SK-N-SH treated with all-trans-retinoic acid at 6 μM for 48 hours (cell line): ENCODE data around the gene C4B.
"Not testable (repeated sequence)": the region's sequence is repeated elsewhere in the genome, so short reads cannot be mapped to it uniquely, and the experiment has no call there.

Experiments
- ATAC-seq: fragments of 200-7000 bp; cut with Tn5 transposase; 3 replicates; pipeline ENCODE4 v1.9.1; 2020; ENCODE audit warnings: mild to moderate bottlenecking, moderate library complexity

C4B gene

GRCh38 chr6:32009537-32009936 is 5.1 kb upstream of the C4B start:
- ATAC-seq = not testable (repeated sequence)

DNA sequence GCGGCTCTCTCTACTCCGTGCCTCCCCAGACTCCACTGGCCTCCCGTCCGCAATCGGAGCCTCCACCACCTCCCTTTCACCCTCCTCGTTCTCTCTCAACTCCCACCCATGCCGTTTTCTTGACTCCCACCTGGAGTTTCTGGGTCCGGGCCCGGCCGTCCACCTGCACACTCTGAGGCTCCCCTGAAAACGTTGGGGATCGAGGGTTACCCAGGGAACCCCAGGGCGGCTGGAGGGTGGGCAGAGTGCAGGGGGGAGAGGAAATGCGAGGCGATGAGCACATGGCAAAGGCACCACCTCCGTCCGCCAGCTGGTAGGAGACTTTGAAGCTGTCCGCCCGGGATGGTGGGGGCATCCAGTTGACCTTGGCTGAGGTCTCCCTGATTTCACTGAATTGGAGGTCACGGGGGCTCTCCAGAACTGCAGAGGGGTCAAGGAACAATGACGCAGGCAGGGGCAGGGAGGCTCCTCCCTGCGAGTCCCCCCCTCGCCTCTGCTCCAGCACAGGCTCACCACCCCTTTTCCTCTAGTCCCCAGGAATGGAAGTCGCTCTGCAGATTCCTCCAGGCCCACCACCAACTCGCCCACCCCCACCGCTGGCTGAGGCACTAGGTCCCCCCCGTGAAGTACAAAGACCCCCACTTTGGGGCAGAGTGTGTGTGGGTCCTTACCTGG is 3.6 kb upstream of the C4B start:
- ATAC-seq = not testable (repeated sequence)

GRCh38 chr6:32012941-32013617 is 1.5 kb upstream of the C4B start:
- ATAC-seq = not testable (repeated sequence)

DNA sequence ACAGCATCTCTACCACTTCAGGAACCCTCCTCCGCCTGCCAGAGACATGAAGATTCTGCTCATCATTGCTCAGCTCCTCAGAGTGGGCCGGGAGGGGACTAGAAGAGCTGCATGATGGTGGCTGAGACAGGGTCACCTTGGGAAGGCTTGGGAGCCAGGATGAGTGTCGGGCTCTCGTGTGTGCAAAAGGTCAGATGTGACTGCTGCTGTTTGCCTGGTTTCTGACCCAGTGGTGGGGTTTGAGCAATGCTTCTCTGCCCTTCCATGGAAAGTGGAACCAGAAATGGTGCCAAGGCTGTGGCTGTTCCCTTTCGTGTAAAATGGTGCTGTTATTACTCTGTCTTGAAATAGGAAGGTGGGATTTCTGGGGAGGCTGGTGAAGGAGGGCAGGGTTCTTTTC is 857 bp upstream of the C4B start:
- ATAC-seq = not testable (repeated sequence)

DNA sequence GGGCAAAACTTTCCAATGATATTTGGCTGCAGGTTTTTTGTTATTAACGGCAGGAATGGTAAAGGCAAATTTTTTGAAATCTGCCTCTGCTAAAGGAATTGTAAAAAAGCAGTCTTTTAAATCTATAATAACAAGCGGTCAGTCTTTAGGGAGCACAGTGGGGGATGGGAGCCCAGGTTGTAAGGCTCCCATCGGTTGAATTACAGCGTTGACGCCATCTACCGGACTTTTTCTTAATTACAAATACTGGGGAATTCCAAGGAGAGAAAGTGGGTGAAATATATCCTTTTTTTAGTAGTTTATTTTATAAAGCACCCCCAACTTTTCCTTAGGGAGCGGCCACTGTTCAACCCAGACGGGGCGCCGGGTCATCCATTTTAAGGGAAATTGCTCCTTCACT is 7.5 kb downstream of the C4B start:
- ATAC-seq = 0 out of 3 replicates have a peak, but pooled peaks have one; percentile 40

- ATAC-seq = not testable (repeated sequence)
Observed at GRCh38 chr6:32028631-32029030, 14.0 kb downstream of the C4B start.

- ATAC-seq = not testable (repeated sequence)
Observed at GRCh38 chr6:32029553-32029952, 15.0 kb downstream of the C4B start.

- ATAC-seq = not testable (repeated sequence)
Observed at GRCh38 chr6:32035283-32036013, 20.9 kb downstream of the C4B start.

DNA sequence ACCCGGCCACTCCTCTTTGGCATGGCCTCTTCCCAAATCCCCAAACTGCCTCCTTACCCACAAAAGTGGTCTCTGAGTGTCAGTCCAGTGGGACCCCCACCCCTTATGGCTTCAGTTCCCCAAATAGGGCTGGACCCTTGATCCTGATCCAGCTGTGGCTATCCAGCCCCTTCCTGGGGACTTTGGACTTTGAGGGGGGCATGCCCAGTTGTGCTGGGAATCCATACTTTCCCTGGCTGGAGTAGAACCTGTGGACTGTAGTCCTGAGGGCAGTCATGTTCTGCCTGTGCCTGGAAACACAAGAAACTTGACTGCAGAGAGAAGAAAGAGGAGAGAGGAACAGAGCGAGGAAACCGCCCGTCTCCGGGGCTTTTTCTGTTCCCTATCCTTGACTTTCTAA is 22.5 kb downstream of the C4B start:
- not testable (repeated sequence) for ATAC-seq

- ATAC-seq = not testable (repeated sequence)
Observed at GRCh38 chr6:32037598-32038524, 23.3 kb downstream of the C4B start, which contains the start of gene CYP21A2. CYP21A2 (plus strand) TSS chr6:32038415; CDS start chr6:32038423, 8 bp downstream.

DNA sequence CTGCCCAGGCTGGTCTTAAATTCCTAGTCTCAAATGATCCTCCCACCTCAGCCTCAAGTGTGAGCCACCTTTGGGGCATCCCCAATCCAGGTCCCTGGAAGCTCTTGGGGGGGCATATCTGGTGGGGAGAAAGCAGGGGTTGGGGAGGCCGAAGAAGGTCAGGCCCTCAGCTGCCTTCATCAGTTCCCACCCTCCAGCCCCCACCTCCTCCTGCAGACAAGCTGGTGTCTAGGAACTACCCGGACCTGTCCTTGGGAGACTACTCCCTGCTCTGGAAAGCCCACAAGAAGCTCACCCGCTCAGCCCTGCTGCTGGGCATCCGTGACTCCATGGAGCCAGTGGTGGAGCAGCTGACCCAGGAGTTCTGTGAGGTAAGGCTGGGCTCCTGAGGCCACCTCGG is 24.3 kb downstream of the C4B start:
- ATAC-seq = not testable (repeated sequence)

- not testable (repeated sequence) for ATAC-seq
Observed at GRCh38 chr6:32039321-32040274, 25.0 kb downstream of the C4B start.

DNA sequence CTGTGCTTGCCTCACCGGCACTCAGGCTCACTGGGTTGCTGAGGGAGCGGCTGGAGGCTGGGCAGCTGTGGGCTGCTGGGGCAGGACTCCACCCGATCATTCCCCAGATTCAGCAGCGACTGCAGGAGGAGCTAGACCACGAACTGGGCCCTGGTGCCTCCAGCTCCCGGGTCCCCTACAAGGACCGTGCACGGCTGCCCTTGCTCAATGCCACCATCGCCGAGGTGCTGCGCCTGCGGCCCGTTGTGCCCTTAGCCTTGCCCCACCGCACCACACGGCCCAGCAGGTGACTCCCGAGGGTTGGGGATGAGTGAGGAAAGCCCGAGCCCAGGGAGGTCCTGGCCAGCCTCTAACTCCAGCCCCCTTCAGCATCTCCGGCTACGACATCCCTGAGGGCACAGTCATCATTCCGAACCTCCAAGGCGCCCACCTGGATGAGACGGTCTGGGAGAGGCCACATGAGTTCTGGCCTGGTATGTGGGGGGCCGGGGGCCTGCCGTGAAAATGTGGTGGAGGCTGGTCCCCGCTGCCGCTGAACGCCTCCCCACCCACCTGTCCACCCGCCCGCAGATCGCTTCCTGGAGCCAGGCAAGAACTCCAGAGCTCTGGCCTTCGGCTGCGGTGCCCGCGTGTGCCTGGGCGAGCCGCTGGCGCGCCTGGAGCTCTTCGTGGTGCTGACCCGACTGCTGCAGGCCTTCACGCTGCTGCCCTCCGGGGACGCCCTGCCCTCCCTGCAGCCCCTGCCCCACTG is 25.9 kb downstream of the C4B start:
- ATAC-seq = peak; percentile 67

DNA sequence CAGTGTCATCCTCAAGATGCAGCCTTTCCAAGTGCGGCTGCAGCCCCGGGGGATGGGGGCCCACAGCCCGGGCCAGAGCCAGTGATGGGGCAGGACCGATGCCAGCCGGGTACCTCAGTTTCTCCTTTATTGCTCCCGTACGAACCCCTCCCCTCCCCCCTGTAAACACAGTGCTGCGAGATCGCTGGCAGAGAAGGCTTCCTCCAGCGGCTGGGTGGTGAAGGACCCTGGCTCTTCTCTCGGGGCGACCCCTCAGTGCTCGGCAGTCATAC is 26.4 kb downstream of the C4B start:
- ATAC-seq = not testable (repeated sequence)

DNA sequence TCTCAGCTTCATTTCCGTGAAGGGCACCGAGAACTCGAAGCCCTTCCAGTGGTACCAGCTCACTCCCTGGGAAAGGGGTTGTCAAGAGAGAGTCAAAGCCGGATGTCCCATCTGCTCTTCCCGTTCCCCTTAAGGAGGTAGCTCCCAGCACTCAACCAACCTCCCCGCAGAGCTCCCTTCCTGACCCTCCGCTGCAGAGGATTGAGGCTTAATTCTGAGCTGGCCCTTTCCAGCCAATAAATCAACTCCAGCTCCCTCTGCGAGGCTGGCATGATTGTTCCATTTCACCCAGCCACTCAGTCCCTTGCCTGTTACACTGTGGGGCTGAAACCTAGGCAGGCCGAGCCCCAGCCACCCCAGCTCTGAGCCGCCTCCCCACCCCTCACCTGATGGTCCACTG is 26.8 kb downstream of the C4B start:
- ATAC-seq = not testable (repeated sequence)

DNA sequence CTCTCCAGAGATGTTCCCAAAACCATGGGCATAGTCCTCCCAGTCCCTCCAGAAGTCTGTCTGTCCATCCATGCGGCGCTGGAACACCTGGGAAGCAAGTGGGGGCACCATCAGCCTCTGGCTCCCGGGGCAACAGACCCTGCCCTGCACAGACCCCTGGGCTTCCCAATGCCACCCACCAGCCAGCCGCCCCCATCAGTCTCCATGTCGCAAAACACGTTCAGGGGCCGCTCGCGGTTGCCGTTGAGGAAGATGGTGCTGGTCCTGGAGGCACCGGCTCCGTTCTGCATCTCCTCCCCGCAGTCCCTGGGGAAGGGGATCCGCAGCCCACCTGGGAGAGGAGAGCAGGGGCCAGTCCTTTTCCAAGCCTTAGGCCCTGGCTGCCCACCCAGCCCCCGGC is 27.7 kb downstream of the C4B start:
- ATAC-seq = not testable (repeated sequence)

- not testable (repeated sequence) for ATAC-seq
Observed at GRCh38 chr6:32043589-32044380, 29.2 kb downstream of the C4B start.

- not testable (repeated sequence) for ATAC-seq
Observed at GRCh38 chr6:32044916-32045315, 30.3 kb downstream of the C4B start.
